NCI-H460 (cell line): Measurements from ENCODE around the gene ZNF200. TPM values are rescaled to one million over a fixed set of nuclear protein-coding genes. Genes with fewer than 3 reads are reported as not detected.

ENCODE experiments used
- DNase-seq: peaks from one replicate; pipeline ENCODE4 v3.0.0-alpha.2; 2016; ENCODE audit warnings: low read depth; ENCODE audit errors: extremely low read depth
- total RNA-seq: library from RNA; depleted of rRNA; stranded (reverse); fragments of >200 nt; shearing (Covaris generic); gene quantifications from 2 replicates; pipeline ENCODE4 v1.2.3, GENCODE V29; 2014

The ZNF200 gene
- total RNA-seq, 1 experiment from 2014 or later = 14.5 TPM

GRCh38 chr16:3256146-3256865 lies 21.3 kb upstream of the ZNF200 start, which contains the start of gene MEFV:
TSS of gene MEFV (minus strand) at chr16:3256633. CDS start at chr16:3256587, 46 bp downstream.
- no peak for DNase-seq

DNA sequence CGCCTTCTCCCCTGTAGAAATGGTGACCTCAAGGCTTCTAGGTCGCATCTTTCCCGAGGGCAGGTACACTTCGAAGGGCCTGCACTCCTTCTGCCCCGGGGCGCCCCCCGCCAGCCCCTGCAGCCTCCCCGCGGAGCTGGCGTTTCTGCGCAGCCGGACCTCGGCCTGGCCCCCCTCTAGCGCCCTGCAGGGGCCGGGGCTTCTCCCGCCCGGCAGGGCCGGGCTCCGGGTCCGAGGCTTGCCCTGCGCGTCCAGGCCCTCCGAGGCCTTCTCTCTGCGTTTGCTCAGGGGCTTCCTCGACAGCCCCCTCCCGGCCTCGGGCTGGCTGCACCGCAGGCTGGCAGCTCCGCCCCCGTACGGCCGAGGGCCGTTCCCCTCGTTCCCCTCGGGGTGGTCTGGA lies 19.4 kb upstream of the ZNF200 start:
- DNase-seq = no peak

DNA sequence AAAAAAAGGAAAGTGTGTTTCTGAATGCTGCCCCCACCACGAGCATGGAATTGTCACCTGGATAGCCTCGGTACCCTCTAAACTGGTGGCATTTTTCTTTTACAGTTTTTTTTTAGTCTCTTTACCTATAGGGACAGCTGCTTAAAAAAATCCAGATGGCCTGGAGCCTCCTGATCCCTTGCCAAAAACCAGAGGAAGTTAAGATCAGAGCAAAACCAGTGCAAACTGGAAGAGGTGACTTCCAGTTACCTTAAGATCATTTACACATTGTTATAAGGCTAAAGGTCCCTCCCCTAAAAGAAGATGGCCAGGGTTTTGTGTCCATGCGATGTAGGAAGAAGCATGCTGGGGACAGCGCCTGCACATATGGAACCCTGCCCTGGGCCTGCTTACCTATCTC lies 18.0 kb upstream of the ZNF200 start:
- no peak for DNase-seq

- DNase-seq = no peak
These were observed 14.5 kb upstream of the ZNF200 start for GRCh38 chr16:3249451-3249850.

GRCh38 chr16:3249020-3249419 lies 14.1 kb upstream of the ZNF200 start:
- no peak for DNase-seq

DNA sequence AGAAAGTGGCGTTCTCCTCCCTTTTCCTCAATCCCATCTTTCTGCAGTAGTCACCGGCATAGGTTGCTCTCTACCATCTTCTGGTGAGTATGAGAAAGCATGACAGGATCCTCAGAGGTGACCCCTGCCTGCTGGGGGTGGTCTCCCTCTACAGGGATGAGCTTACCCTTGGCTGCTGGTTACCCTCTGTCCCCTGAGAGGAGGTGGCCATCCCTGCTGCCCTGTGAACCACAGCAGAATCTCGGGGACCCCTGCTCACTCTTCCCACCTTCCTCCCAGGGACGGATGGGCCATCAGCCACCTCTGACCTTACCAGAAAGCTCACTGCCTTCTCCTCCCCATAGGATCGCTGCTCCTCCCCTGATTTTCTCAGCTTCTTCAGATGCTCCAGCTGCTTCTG lies 13.6 kb upstream of the ZNF200 start:
- no peak for DNase-seq

DNA sequence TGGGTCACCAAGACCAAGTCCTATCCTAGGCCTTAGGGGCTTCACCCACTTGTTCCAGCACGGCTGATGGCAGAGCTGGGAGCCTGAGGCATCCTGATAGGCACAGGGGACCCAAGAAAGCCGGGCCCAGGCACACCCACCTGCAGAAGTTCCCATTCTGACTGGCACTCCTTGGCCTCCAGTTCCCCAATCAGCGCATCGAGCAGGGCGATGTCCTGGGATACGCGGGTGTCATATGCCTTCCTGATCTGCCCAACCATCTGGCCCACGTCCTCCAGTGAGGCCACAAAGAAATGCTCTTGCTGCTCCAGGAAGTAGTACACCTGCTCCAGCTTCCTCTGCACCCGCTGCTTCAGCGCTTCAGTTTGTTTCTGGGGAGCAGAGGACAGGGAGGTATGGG lies 11.9 kb upstream of the ZNF200 start:
- DNase-seq = no peak

GRCh38 chr16:3246002-3246401 lies 11.0 kb upstream of the ZNF200 start:
- no peak for DNase-seq

- no peak for DNase-seq
These were observed 8.9 kb upstream of the ZNF200 start for GRCh38 chr16:3243882-3244281.

DNA sequence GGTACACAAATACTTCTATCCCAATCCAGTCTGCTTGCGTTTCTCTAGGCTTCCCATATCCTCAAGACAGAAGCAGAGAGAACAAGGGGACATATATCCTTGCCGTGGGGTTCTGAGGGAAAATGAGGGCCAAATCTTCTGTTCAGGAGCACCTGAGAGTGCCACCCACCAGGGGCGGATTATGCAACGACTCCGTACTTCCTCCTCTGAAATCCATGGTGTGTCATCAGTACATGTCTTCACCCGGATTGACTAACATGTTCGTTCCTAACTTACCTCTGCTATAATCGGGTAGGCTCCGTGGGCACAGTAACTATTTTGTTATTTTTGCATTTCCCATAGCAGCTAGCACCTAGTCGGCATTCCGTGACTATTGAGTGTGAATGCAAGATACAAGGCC lies 7.8 kb upstream of the ZNF200 start:
- DNase-seq = no peak

GRCh38 chr16:3241761-3242160 lies 6.8 kb upstream of the ZNF200 start:
- DNase-seq = no peak

GRCh38 chr16:3235856-3236669 lies 1.1 kb upstream of the ZNF200 start:
- no peak for DNase-seq

- no peak for DNase-seq
These were observed 458 bp downstream of the ZNF200 start for GRCh38 chr16:3234543-3234856.

GRCh38 chr16:3223913-3224515 lies 10.9 kb downstream of the ZNF200 start:
- no peak for DNase-seq

- no peak for DNase-seq
These were observed 14.1 kb downstream of the ZNF200 start for GRCh38 chr16:3220839-3221238.

DNA sequence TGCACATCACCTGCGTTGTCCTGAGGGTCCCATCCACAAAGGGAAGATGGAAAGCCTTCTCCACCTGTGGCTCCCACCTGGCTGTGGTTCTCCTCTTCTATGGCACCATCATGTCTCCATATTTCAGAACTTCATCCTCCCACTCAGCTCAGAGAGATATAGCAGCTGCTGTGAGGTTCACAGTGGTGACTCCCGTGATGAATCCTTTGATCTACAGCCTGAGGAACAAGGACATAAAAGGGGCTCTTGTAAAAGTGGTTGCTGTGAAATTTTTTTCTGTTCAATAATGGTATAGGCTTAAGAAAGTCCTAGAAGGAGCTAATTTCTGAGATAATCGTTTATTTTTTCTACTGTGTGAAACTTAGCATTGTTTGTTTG lies 18.7 kb downstream of the ZNF200 start:
- DNase-seq = no peak

GRCh38 chr16:3215601-3216262 lies 19.2 kb downstream of the ZNF200 start:
- DNase-seq = no peak

DNA sequence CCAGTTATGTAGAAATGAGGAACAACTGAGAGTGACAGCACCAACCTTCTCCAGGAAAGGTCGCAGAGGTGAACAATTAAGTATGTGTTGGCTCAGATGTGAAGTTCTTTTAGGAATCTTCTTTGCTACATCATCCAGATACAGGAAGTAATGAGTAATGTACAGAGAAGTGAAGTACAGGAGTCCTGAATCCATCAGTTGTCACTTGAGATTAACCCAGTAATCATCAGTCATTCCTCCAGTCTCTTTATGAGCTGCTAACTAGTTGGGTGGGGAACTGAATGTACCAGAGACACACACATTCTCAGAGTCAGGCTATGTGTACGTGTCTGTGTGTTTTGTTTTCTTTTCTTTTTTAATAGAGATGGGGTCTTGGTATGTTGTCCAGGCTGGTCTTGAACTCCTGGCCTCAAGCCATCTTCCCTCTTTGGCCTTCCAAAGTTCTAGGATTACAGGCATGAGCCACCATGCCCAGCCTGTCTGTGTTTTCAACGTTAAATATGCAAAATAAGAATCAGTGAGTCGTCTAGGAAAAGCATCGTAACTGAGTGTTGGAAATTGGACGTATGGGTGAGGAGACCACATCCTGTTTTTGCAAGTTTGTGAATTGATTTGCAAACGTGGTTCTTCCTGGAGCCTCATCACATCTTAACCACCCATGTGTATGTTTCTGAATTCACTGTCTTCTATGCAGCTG lies 19.9 kb downstream of the ZNF200 start:
- no peak for DNase-seq

- no peak for DNase-seq
These were observed 22.4 kb downstream of the ZNF200 start for GRCh38 chr16:3212567-3212966.

DNA sequence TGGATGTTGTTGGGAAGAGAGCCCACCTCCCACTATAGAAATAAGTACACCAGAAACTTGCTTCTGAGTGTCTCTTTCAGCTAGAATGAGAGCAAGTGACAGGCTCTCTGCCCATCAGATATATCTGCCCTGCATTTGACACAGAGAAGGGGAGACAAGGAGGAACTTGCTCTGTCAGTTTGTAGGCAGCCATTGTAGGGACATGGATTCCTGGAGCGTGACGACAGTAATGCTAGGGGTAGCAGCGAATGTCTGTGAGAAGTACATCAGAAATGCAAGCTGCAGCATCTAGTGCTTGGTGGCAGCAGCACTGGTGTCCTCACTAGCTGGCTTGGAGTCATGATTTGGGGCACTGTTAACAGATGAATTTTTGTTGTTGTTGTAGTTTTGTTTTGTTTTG lies 23.0 kb downstream of the ZNF200 start:
- no peak for DNase-seq
